Measurements from ENCODE around the gene KIAA1614. TPM values are rescaled to one million over a fixed set of nuclear protein-coding genes. Genes with fewer than 3 reads are reported as not detected.

The KIAA1614 gene
- total RNA-seq, 1 donor from 2014 or later, result 0.16 TPM

- Mint-ChIP-seq H3K4me3 (no peak overlapping the region), H3K4me1 (peaks cover 3% of the 10 kb centered on the region), H3K27me3 (no peaks in the 10 kb centered on the region), H3K27ac (no peak overlapping the region), H3K9me3 (peaks cover 9% of the 10 kb centered on the region), H3K36me3 (ENCODE audit: low read depth) (no peaks in the 10 kb centered on the region)
- DNase-seq, result no peak
- intact Hi-C loops (cut with micrococcal nuclease), result no loop called here
These were observed 16.5 kb upstream of the KIAA1614 start for GRCh38 chr1:180896161-180896560.

- intact Hi-C loops (cut with micrococcal nuclease), result no loop called here
These were observed 14.1 kb upstream of the KIAA1614 start for GRCh38 chr1:180898441-180899219.

GRCh38 chr1:180899262-180899661 lies 13.4 kb upstream of the KIAA1614 start:
- no peaks in the 10 kb centered on the region for H3K4me1 Mint-ChIP-seq
- peak; percentile 41 for DNase-seq
- no peaks in the 10 kb centered on the region for H3K27me3 Mint-ChIP-seq
- H3K9me3 Mint-ChIP-seq, result peaks cover 9% of the 10 kb centered on the region
- no peaks in the 10 kb centered on the region for H3K36me3 Mint-ChIP-seq (ENCODE audit: low read depth)
- H3K4me3 Mint-ChIP-seq, result no peak overlapping the region
- no peak overlapping the region for H3K27ac Mint-ChIP-seq
- intact Hi-C loops (cut with micrococcal nuclease), result no loop called here

More at GRCh38 chr1:180898441-180899219, 14.1 kb upstream of the KIAA1614 start:
- Mint-ChIP-seq H3K36me3 (ENCODE audit: low read depth) (no peaks in the 10 kb centered on the region), H3K27me3 (no peaks in the 10 kb centered on the region), H3K4me1 (peaks cover 2% of the 10 kb centered on the region), H3K9me3 (peaks cover 9% of the 10 kb centered on the region), H3K4me3 (no peak overlapping the region), H3K27ac (no peak overlapping the region)
- DNase-seq, result peak; percentile 41

GRCh38 chr1:180901076-180901990 lies 11.4 kb upstream of the KIAA1614 start:
- intact Hi-C loops (cut with micrococcal nuclease), result no loop called here
- no peaks in the 10 kb centered on the region for H3K4me1 Mint-ChIP-seq
- no peaks in the 10 kb centered on the region for H3K27me3 Mint-ChIP-seq
- no peaks in the 10 kb centered on the region for H3K9me3 Mint-ChIP-seq
- H3K4me3 Mint-ChIP-seq, result no peak overlapping the region
- H3K27ac Mint-ChIP-seq, result no peak overlapping the region
- DNase-seq, result no peak
- H3K36me3 Mint-ChIP-seq (ENCODE audit: low read depth), result no peaks in the 10 kb centered on the region

GRCh38 chr1:180902541-180902940 lies 10.2 kb upstream of the KIAA1614 start:
- no peaks in the 10 kb centered on the region for H3K27me3 Mint-ChIP-seq
- no peaks in the 10 kb centered on the region for H3K36me3 Mint-ChIP-seq (ENCODE audit: low read depth)
- H3K27ac Mint-ChIP-seq, result no peak overlapping the region
- H3K9me3 Mint-ChIP-seq, result no peaks in the 10 kb centered on the region
- H3K4me1 Mint-ChIP-seq, result no peaks in the 10 kb centered on the region
- DNase-seq, result no peak
- H3K4me3 Mint-ChIP-seq, result no peak overlapping the region
- intact Hi-C loops (cut with micrococcal nuclease), result no loop called here

- peaks cover 7% of the 10 kb centered on the region for H3K27me3 Mint-ChIP-seq
- H3K27ac Mint-ChIP-seq, result no peak overlapping the region
- intact Hi-C loops (cut with micrococcal nuclease), result no loop called here
- no peaks in the 10 kb centered on the region for H3K9me3 Mint-ChIP-seq
- no peak for DNase-seq
- no peaks in the 10 kb centered on the region for H3K36me3 Mint-ChIP-seq (ENCODE audit: low read depth)
- H3K4me1 Mint-ChIP-seq, result peaks cover 10% of the 10 kb centered on the region
- no peak overlapping the region for H3K4me3 Mint-ChIP-seq
These were observed 6.8 kb upstream of the KIAA1614 start for GRCh38 chr1:180905927-180906326.

GRCh38 chr1:180906511-180906910 lies 6.2 kb upstream of the KIAA1614 start:
- Mint-ChIP-seq H3K4me1 (peaks cover 10% of the 10 kb centered on the region), H3K27ac (no peak overlapping the region), H3K27me3 (peaks cover 12% of the 10 kb centered on the region), H3K4me3 (no peak overlapping the region), H3K9me3 (no peaks in the 10 kb centered on the region), H3K36me3 (ENCODE audit: low read depth) (no peaks in the 10 kb centered on the region)
- DNase-seq, result no peak
- intact Hi-C loops (cut with micrococcal nuclease), result no loop called here

GRCh38 chr1:180907313-180908055 lies 5.2 kb upstream of the KIAA1614 start:
- Mint-ChIP-seq H3K27me3 (peaks cover 20% of the 10 kb centered on the region), H3K9me3 (no peaks in the 10 kb centered on the region), H3K27ac (no peak overlapping the region), H3K4me3 (no peak overlapping the region), H3K4me1 (peaks cover 15% of the 10 kb centered on the region), H3K36me3 (ENCODE audit: low read depth) (no peaks in the 10 kb centered on the region)
- intact Hi-C loops (cut with micrococcal nuclease), result no loop called here
- DNase-seq, result no peak

GRCh38 chr1:180908074-180908765 lies 4.5 kb upstream of the KIAA1614 start:
- Mint-ChIP-seq H3K27me3 (peaks cover 20% of the 10 kb centered on the region), H3K27ac (no peak overlapping the region), H3K36me3 (ENCODE audit: low read depth) (no peaks in the 10 kb centered on the region), H3K4me3 (no peak overlapping the region), H3K4me1 (peaks cover 15% of the 10 kb centered on the region), H3K9me3 (no peaks in the 10 kb centered on the region)
- no peak for DNase-seq
- intact Hi-C loops (cut with micrococcal nuclease), result no loop called here

GRCh38 chr1:180909005-180909414 lies 3.7 kb upstream of the KIAA1614 start:
- Mint-ChIP-seq H3K9me3 (no peaks in the 10 kb centered on the region), H3K27ac (no peak overlapping the region), H3K4me1 (peaks cover 15% of the 10 kb centered on the region), H3K36me3 (ENCODE audit: low read depth) (no peaks in the 10 kb centered on the region), H3K27me3 (peaks cover 27% of the 10 kb centered on the region), H3K4me3 (no peak overlapping the region)
- DNase-seq, result no peak
- intact Hi-C loops (cut with micrococcal nuclease), result no loop called here

GRCh38 chr1:180909462-180909976 lies 3.2 kb upstream of the KIAA1614 start:
- Mint-ChIP-seq H3K4me3 (no peak overlapping the region), H3K4me1 (peaks cover 15% of the 10 kb centered on the region), H3K27me3 (peaks cover 32% of the 10 kb centered on the region), H3K9me3 (no peaks in the 10 kb centered on the region), H3K27ac (no peak overlapping the region), H3K36me3 (ENCODE audit: low read depth) (no peaks in the 10 kb centered on the region)
- intact Hi-C loops (cut with micrococcal nuclease), result no loop called here
- no peak for DNase-seq

- DNase-seq, result no peak
- peak overlapping the region; percentile 66 for H3K4me3 Mint-ChIP-seq
- H3K9me3 Mint-ChIP-seq, result no peaks in the 10 kb centered on the region
- H3K4me1 Mint-ChIP-seq, result peaks cover 15% of the 10 kb centered on the region
- no peak overlapping the region for H3K27ac Mint-ChIP-seq
- intact Hi-C loops (cut with micrococcal nuclease), result no loop called here
- peaks cover 41% of the 10 kb centered on the region for H3K27me3 Mint-ChIP-seq
- no peaks in the 10 kb centered on the region for H3K36me3 Mint-ChIP-seq (ENCODE audit: low read depth)
These were observed 981 bp upstream of the KIAA1614 start for GRCh38 chr1:180911640-180912191.
